SK-N-DZ (cell line): ENCODE data around the gene WT1.

Experiments used
- DNase-seq: peaks from one replicate; pipeline ENCODE4 v3.0.0-alpha.2; 2015; ENCODE audit warnings: low spot score

The WT1 gene

DNA sequence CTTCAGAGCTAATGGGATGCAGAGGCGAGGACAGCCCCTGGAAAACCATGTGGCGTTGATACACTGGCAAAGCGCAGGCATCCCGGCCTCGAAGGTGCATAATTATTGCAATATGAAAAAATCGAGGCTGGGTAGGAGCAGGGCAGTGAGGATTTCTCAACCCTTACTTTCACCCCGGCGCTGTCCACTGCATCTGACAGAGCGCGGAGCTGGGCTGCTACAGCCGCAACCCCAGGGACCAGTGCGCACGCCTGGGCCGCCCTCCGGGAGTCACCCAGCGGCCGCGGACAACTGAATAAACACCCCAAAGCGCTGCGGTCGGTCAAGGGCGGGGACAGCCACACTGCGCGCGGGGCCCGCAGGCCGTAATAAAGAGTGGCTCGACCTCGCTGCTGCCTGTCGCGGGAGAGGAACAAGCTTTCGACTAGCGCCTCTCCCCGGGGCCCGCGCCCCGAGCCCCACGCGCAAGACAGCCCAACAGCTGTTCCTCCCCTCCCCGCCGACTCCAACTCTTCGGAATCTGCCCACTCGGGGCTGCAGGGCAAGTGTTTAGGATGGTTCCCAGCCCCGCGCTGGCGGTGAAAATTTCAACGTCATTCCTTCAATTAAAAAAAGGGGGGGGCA lies 3.6 kb upstream of the WT1 start:
- no peak for DNase-seq

DNA sequence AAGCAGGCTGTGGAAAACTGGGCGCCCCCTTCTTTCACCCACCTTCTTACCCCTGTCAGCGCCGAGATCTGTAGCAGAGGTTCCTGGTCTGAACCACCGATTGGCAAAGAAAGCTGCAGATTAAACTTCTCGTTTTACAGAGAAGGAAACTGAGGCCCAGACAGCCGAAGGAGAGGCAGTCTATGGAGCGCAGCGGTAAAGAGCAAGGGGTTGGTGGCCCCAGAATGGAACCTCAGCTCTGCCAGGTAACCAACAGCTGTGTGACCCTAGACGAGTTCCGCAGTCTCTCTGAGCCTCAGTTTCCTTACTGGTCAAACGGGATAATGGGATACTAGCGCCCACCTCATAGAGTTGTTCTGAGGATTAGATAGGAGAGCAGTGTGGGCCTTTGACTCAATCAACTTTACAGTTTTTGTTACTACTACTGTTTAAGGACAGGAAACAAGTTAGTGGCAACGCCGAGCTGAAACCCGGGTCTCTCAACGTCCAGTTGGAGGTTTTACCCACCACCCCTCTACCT lies 3.1 kb upstream of the WT1 start:
- DNase-seq = no peak

DNA sequence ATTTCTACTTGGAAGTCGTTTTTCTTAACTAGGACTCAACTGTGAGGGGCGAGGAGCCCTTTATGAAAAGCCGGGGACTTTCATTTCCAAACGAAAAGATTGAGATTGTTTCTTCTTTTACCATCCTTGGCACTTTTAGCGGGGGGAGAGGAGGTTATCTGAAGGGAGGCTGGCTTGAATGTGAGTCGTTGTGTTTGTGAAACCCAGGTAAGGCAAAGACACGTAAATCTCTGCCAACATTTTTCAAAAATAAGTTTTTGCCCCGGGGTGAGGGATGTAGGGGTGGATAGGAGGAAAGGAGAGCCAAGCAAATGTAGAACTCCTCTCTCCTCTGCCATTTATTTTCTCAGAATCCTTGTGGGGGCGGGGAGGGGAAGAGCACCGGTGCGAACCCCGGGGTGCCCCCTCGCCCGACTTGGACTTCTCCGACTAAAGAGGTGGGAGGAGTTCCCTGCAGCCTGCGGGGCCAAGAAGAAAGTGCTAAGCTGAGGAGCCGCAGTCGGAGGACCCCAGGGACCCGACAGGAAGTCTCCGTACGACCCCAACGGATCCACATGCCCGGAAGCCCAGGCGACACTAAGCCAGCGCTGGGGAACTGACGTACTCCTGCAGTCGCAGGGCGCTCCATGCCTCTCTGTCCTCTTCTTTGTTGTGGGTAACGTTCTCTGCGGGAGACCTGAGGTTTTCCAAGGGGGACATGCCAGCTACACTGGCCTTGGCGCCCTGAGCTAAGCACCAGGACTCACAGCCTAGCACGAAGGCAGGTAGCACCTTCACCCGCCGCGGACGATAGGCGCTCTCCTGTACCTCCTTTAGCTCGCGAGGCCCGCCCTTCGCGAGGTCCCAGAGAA lies 2.4 kb upstream of the WT1 start:
- no peak for DNase-seq

DNA sequence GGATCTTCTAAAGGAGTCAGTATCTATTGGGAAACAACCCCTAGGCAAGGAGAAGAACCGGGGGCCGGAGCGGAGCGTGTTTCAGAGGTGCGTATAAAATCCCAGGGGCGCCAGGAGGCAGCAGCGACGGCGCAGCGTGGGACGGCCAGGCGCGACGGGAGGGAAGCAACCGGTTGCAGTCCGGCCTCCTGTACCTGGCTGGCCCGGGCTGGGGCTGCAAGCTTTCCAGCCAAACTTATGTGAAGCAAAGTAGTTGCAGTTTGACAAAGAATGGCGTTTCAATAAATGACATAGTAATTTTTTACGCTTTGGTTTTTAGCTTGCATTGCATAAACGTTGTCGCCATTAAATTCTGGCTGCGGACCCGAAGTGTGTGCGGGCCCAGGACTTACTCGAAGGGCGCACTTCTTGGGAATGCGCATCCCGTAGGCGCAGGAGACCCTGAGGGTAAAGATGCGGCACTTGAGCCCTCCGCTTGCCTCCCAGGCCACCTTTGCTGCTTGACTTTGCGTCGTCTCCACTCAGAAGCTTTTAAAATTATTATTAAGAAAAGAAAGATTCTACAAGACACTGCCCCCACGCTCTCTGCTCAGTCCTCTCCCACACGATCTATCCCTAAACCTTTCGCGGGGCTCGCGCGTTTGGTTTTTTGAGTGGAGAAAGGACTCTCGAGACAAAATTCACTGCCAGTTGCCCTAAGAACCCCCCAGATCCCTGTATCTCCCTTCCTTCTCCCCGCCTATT lies 1.6 kb upstream of the WT1 start:
- DNase-seq = no peak

DNA sequence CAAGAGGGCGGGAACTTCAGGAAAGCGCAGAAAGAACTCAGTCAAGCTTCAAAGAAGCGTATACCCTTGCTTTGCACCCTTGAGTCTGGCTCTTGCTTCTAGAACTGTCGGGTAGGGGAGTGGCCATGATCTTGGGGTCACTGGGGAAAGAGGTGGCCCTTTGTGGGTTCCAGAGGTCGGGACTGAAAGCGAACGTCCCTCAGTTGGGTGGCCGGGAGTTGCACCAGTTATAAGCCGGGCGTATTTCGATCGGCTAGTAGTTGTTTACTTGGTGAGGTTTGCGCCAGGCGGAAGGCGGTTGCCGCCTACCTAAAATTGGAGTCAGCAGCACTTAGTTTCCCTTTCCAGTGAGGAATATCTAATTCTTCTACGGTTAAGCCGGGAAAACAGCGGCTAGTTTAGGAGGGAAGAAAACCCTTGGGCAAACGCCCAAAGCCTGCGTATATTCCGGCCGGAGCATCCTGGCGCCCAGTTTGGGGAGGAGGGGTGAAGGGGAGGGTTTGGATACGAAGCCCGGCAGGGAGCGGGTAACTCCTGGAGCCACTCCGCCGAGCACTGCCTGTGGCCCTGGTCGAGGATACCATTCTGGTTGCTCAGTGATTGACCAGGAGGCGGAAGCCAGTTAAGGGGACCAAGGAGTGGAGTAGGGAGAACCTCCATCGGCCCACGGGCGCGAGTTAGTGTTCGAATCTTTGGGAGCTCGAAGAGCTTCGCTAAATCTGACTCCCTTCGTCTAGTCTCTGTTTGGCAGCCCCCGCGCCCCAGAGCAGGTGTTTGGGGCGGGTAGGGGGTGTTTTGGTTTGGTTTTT lies 807 bp upstream of the WT1 start:
- no peak for DNase-seq

DNA sequence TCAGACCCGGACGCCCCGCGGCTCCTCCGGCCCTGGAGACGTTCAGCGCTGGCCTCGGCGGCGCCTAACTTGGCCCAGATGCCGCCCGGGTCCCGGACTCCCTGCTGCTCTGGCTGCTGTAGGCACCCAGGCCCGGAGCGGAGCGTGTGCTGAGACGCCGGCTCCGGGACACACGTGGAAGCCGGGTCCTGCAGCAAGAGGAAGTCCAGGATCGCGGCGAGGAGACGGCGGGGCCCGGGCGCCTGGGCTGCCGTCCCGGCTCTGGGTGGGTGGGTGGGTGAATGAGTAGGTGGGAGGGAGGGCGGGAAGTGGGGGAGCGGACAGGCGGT lies 223 bp downstream of the WT1 start:
- DNase-seq = no peak

DNA sequence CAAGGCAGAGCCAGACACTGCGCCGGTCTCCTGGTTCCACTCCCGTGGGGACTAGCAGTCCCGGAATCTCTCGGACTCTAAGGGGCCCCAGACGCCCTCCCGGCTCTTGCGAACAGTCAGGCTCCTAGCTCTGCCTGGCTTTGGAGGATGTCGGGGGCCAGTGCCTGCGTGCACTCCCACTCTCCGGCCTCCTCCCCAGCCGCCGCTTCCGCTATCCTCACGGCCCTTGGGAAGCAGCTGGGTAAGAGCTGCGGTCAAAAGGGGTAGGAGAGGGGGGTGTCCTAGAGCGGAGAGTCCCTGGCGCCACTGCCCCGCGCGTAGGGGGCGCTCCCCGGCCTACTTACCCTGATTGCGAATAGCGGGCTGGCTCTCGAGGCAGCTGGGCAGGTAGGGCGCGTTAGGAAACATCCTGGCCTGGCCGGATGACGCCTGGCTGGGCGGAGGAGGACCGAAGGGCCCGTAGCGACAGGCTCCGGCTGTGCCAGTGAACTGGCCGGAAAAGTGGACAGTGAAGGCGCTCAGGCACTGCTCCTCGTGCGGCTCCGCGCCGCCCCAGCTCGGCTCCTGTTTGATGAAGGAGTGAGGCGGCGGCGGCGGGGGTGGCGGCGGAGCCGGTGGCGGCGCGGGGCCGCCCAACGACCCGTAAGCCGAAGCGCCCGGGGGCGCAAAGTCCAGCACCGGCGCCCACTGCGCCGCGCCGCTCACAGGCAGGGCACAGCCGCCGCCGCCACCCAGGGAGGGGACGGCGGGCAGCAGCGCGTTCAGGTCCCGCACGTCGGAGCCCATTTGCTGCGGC lies 785 bp downstream of the WT1 start:
- no peak for DNase-seq

DNA sequence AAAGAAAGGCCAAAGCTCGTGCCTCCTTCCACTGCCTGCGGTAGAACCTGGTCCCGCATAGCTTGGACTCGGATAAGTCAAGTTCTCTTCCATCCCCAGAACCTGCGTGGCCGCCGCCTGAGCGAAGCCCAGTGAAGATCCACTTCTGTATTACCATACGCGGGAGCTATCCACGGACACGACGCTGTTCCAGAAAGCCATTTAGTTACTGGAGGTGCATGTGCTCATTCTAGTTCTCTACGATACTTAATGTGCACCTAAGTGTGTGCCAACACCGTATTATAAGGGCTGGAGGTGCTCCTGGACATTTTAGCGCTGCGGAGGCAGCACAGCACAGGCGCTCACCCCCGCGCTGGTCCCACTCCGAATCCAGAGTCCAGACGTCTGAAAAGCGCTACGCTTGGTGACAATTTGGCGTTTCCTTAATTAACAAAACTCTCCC lies 1.4 kb downstream of the WT1 start:
- no peak for DNase-seq

DNA sequence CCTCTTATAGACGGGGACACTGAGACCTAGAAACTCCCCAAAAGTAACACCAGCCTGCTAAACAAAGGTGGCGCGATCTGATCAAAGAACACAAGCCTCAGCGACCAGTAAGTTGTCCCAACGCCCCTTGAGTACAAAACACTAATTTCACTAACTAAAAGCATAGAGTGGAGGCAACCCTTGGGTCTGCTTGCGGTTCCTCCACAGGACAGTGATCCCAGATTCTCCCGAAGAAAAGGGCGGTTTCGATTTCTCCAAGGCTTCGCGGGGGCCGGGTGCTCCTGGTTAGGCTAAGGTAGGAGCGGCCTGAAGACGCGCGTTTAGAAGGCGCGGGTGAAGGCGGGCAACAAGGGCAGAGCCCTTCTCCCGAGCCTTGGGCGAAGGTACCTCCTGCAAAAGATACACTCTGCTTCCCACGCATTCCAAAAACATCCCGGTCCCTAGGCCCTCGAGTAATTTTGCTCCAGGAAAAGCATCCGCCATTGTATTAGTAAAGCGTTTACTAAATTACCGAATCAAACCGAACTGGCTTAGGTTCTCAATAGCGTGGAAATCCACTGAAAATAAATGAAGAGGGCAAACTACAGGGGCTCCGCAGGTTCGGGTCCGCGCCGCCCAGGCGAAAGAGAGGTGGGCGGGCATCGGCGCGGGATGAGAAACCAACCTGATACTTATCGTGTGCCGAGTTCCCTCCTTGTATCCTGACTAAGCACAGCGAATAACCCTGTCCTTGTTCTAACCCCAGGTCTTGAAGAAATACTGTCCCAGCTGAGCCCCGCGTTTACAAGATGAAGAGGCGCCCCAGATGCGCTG lies 2.0 kb downstream of the WT1 start:
- no peak for DNase-seq

DNA sequence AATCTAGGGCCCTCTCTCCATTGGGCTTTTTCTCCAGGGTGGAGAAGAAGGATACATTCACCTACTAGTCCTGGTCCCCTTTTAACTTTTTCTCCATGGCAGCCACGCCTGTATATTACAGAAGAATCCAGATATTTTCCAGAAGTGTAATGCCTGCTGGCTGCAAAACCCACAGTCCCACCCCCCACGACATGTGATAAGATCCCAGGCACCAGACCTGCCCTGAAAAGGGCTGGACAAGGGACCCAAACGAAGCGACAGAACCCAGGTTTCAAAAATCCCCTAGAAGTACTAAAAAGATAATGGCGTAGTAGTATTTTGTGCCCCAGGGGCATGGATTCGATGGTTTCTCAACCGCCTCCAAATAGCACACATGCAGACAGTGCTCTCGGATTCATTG lies 2.8 kb downstream of the WT1 start:
- DNase-seq = no peak

DNA sequence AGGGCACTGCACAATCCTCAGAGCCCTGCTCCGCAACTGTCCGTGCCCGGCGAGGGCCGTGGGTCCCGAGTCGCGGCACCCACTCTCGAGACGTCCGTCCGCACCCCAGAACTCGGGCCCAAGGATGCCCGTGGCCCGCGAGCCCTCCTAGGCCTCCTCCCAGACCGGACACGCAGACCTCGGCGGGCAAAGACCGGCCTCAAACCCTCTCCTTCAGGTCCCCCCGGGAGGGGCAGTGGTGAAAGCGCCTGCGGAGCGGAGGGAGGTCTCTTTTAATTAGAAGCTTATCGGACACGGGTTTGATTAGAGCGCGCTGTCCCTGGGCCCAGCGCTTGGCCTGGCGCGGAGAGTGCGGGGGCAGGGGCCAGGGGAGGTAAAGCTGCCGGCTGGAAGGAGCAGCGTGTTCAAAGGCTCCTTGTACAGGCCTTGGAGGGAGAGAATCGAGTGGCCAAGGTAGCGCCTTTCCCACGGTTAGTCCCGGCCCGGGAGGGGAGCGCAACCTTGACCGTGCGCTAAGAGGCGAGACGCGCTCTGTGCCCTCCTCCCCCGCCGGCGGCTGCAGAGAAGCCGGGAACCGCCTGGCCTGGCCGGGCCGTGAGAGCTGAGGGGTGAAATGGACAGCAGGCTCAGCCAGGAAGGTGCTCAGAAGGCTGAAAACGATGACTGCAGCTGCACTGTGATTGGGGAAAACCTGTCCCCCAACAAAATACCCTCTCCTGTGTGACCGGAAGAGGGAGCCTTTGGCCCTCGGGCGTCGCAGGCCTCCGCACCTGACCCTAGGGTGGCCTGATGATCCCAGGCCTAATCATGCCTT lies 4.6 kb downstream of the WT1 start:
- DNase-seq = no peak

DNA sequence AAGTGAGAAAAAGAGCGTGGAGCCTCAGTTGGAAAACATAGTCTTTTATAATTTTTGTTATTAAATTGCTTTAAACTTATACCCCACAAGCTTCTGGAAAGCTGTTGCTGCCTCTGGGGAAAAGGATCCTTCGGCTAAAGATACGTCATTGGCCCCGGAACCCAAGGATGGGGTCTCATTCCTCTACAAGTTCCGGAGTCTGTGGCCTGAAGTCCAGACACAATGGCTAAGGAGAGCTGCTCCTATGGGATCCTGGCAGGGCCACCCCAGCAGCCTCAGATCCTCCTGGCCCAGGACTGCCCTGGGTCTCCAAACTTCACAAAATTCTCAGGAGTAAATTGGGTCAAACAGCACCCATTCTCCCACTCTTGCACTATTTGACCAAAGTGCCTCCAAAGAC lies 5.9 kb downstream of the WT1 start:
- no peak for DNase-seq

DNA sequence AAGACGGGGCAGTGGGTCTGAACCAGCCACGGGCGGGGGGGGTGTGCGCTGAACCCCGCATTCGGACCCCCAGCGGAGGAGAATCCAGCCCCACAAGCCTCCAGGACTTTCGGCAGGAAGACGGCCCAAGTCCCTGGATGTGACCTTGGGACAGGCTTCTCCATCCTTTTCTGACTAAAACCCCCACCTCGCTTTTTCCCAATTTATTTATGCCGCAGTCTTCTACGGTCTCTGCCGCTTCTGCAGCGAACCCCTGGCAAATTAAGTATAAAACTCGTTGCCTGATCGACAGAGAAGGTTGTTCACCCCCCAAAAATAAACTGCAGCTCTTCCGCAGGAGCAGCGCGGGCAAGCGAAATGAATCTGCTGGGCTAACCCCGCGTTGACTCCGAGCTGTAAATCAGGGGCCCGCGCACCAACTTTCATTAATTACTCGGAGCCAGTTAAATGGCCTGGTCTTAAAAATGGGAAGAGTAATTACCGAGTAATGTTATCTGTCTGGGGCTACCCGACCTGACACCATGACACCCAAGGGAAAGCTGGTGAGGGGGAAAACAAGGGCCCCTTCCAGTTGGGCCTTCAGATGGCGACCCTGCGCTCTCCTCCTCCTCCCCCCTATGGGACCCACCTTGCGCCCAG lies 6.6 kb downstream of the WT1 start:
- DNase-seq = no peak

DNA sequence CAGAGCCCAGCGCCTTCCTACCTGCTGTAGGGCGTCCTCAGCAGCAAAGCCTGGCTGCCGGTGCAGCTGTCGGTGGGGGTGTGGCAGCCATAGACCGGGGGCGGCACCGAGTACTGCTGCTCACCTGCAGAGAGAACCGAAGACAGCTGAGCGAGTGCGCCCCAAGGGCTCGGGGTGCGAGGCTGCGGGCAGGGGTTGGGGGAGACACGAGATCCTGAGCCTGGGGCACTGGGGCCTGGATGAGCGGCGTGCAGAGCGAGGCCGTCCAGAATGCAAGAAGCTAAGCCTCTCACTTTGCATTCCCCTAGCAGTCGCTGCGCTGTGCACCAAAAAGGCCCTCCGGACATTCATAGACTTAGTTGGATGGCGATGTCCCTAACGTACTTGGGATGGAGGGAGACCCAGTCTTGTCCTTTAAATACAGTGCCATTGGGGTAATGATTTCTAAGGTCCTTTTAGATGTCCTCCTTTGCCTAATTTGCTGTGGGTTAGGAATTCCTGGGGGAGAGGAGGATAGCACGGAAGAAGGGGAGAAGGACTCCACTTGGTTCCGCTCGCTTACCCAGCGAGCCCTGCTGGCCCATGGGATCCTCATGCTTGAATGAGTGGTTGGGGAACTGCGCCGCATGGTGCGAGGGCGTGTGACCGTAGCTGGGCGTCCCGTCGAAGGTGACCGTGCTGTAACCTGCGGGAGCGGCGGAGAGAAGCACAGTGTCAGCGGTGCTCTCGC lies 7.2 kb downstream of the WT1 start:
- DNase-seq = no peak

DNA sequence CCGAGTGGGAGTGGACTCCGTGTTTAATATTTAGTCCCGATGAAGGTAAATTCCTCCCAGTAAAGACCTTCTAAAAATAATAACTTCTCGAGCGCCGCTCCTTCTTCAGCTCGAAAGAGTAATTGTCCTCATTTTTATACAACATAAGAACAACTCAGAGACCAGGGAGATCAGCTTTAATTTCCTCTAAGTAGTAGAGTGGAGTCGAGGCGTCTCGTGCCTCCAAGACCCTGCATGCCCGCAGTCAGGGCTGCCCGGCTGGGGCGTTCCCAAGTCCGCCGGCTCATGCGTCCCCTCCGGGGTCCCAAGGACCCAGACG lies 7.8 kb downstream of the WT1 start:
- DNase-seq = no peak

DNA sequence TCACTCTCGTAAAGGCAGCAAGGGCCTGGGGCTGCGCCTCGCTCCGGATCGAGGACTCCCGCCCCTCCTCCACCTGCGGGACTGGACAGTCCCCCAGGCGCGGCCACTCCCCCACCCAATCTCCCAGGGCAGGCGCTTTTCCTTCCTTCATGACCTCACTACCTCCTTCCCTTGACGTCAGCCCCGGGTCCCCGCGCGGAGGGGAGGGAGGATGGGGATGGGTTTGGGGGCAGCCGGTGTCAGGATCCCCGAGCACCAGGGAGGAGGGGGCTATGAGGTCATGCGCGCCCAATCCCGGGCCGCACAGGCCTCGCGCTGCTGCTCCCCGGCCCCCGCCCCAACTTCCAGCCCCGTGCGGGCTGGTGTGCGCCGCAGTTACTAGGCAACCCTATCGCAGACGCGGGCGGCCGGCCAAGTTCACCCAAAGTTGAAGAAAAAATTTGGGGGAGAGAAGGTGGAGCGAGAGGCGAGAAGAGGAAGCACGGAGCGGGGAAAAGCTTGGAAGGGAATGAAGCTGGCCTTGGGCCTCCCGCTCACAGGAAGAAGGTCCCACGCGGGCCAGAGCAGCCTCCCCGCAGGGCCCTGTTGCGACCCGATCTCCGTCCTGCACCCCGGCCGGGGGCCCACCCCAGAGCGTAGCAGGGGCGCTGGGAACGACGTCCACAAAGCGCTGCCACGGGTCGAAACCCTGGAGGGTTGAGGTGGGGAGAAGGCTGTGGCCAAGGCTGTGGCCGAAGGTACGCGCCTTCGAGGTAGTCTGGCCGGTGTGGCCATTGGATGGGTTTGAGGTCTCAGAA lies 8.3 kb downstream of the WT1 start:
- DNase-seq = no peak

DNA sequence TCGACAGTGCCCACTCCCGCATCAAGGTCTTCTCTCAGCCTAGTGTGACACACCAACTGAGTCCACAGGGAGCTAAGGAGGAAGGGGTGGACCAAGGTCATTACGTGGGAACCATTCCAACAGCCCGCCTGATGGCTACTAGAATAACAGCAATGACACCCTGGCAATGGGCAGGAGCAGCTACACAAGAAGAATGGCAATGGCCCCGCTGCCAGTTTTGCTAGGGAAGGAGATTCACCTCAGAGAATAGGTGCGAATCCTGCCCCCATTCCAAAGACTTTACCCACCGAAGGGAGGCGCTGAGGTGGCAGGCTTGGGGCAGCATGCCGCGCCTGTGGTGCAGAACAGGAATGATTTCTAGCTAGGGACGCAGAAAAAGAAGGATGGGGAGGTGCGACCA lies 9.1 kb downstream of the WT1 start:
- no peak for DNase-seq
